B cell (primary cell): ENCODE results near the gene DNAH12. TPM values are rescaled to one million over a fixed set of nuclear protein-coding genes. Genes with fewer than 3 reads are reported as not detected.
A peak's percentile ranks its signal among the peaks of the same experiment; 100 is the strongest.

Experiments used
- ATAC-seq: fragments of 200-7000 bp; cut with Tn5 transposase; one replicate; pipeline ENCODE4 v1.10.0; 2021; ENCODE audit warnings: low read depth, mild to moderate bottlenecking, moderate number of reproducible peaks, moderate library complexity
- CTCF ChIA-PET: fragments of 350-600 bp; sonication (Branson Sonifier 250); formaldehyde crosslinking; loops from one replicate; lab custom pipeline; 2021; ENCODE audit warnings: antibody characterized with exemption, inconsistent platforms; lab: Charles Lee
- POLR2A ChIA-PET: fragments of 350-600 bp; sonication (Branson Sonifier 250); formaldehyde crosslinking; loops from one replicate; lab custom pipeline; 2021; ENCODE audit warnings: antibody characterized with exemption; lab: Charles Lee
- DNase-seq: peaks from one replicate; pipeline ENCODE4 v3.0.0; 2013
- H2AFZ ChIP-seq: 2 replicates; pipeline ENCODE4 v1.6.1; 2012; ENCODE audit warnings: mild to moderate bottlenecking, low read depth, low read length; ENCODE audit not compliant: insufficient read depth, poor library complexity, severe bottlenecking
- H3K27ac ChIP-seq, 2 donors: 1 replicate in 1 of 2; 2 replicates in 1 of 2; pipeline ENCODE4 v1.5.1; 2012 to 2013; ENCODE audit warnings: low read length in 2 of 2, mild to moderate bottlenecking in 2 of 2, moderate library complexity in 1 of 2
- H3K27me3 ChIP-seq, 4 experiments: fragments of 200-600 bp in 1 of 4; sonication (generic) in 1 of 4; replicated peaks in 1 of 4; 1 replicate in 2 of 4; 2 replicates in 2 of 4; pipeline versions ENCODE4 v1.6.1 to v1.7.0; 2013 to 2016; ENCODE audit warnings: low read length in 3 of 4, mild to moderate bottlenecking in 2 of 4, mixed read lengths in 1 of 4, moderate library complexity in 1 of 4; ENCODE audit not compliant: insufficient read depth in 4 of 4, control insufficient read depth in 3 of 4; ENCODE audit errors: control extremely low read depth in 1 of 4
- H3K36me3 ChIP-seq, 2 experiments: replicated peaks in 1 of 2; 1 replicate in 1 of 2; 2 replicates in 1 of 2; pipeline versions ENCODE4 v1.6.1 to v1.7.1; 2013; ENCODE audit warnings: low read length in 1 of 2; ENCODE audit not compliant: insufficient read depth in 2 of 2, control insufficient read depth in 1 of 2; ENCODE audit errors: control extremely low read depth in 1 of 2, extremely low read depth in 1 of 2
- H3K4me1 ChIP-seq, 2 donors: fragments of 200-600 bp in 1 of 2; sonication (generic) in 1 of 2; 1 replicate in 1 of 2; 2 replicates in 1 of 2; pipeline versions ENCODE4 v1.5.1 to v1.6.1; 2013 to 2017; ENCODE audit warnings: low read length in 2 of 2; ENCODE audit not compliant: control insufficient read depth in 2 of 2, insufficient read depth in 2 of 2
- H3K4me2 ChIP-seq: replicated peaks from 2 replicates; pipeline ENCODE3; 2012; ENCODE audit warnings: mild to moderate bottlenecking, low read depth, low read length; ENCODE audit not compliant: poor library complexity, severe bottlenecking
- H3K4me3 ChIP-seq, 5 experiments: fragments of 200-600 bp in 1 of 5; sonication (generic) in 1 of 5; 1 replicate in 3 of 5; 2 replicates in 2 of 5; pipeline versions ENCODE4 v1.5.1 to v1.7.0; 2011 to 2016; ENCODE audit warnings: low read length in 4 of 5, mild to moderate bottlenecking in 4 of 5, low read depth in 2 of 5, control low read depth in 1 of 5, moderate library complexity in 1 of 5; ENCODE audit not compliant: insufficient read depth in 1 of 5; ENCODE audit errors: control extremely low read depth in 1 of 5, extremely low read depth in 1 of 5
- H3K79me2 ChIP-seq: fragments of 200-600 bp; sonication (generic); one replicate; pipeline ENCODE4 v1.6.0; 2016; ENCODE audit warnings: low read length; ENCODE audit not compliant: control insufficient read depth, insufficient read depth
- H3K9ac ChIP-seq: fragments of 200-600 bp; sonication (generic); 2 replicates; pipeline ENCODE4 v1.6.1; 2017; ENCODE audit warnings: mild to moderate bottlenecking, low read length, moderate library complexity
- H3K9me3 ChIP-seq, 3 donors: one replicate each; pipeline versions ENCODE4 v1.6.1 to v1.7.1; 2013; ENCODE audit warnings: low read length in 2 of 3; ENCODE audit not compliant: control insufficient read depth in 2 of 3, insufficient read depth in 1 of 3; ENCODE audit errors: control extremely low read depth in 1 of 3
- H4K20me1 ChIP-seq: 2 replicates; pipeline ENCODE4 v1.6.0; 2012; ENCODE audit warnings: mild to moderate bottlenecking, low read length; ENCODE audit not compliant: insufficient read depth, control insufficient read depth, poor library complexity, severe bottlenecking
- H3K27ac Mint-ChIP-seq: one replicate; pipeline ENCODE4 v1.8.0; 2021; ENCODE audit warnings: mixed read lengths
- H3K27me3 Mint-ChIP-seq: one replicate; pipeline ENCODE4 v1.8.0; 2021; ENCODE audit warnings: mixed read lengths
- H3K4me1 Mint-ChIP-seq: one replicate; pipeline ENCODE4 v1.8.0; 2021; ENCODE audit warnings: mixed read lengths
- H3K4me3 Mint-ChIP-seq: one replicate; pipeline ENCODE4 v1.8.0; 2021; ENCODE audit warnings: mixed read lengths
- H3K9me3 Mint-ChIP-seq: one replicate; pipeline ENCODE4 v1.8.0; 2022; ENCODE audit warnings: mixed read lengths; ENCODE audit not compliant: insufficient read depth
- CTCF ChIP-seq: fragments of 200-600 bp; IDR thresholded peaks from one replicate; pipeline ENCODE4 v1.8.0; 2022; ENCODE audit warnings: antibody characterized with exemption, mild to moderate bottlenecking
- EZH2 ChIP-seq: IDR thresholded peaks from 2 replicates; pipeline ENCODE4 v1.6.1; 2012; ENCODE audit warnings: borderline replicate concordance, low read depth, mild to moderate bottlenecking, moderate library complexity, low read length; ENCODE audit not compliant: insufficient read depth, poor library complexity, severe bottlenecking
- WGBS: methylation state at CpG from one replicate; pipeline ENCODE4 v1.1.5; 2013; ENCODE audit warnings: missing lambda C conversion rate; ENCODE audit not compliant: insufficient coverage; 5-methylcytosine and 5-hydroxymethylcytosine counted together
- intact Hi-C: fragments of 100-400 bp; cut with micrococcal nuclease; formaldehyde crosslinking; loops from one replicate; pipeline ENCODE4 v1.10.0; 2022
- polyA plus RNA-seq: library from polyadenylated mRNA; depleted of rRNA; stranded (reverse); fragments of >200 nt; gene quantifications from 2 replicates; pipeline ENCODE4 v1.2.3, GENCODE V29; 2012
- total RNA-seq, 2 donors: library from RNA; stranded (reverse); fragments of 120-200 nt in 1 of 2; gene quantifications; 1 replicate in 1 of 2; 2 replicates in 1 of 2; pipeline versions ENCODE4 v1.2.3 to v1.2.4, GENCODE V29; 2013 to 2022

Gene DNAH12
- total and polyA plus RNA-seq, 2 donors (not counting 1 experiment from before 2014, with no cell fraction given), result 0.09 to 0.17 TPM

- H3K9me3 ChIP-seq, result peaks cover 0 to 4% (median 0%) of the 10 kb centered on the region in 3 donors
- ChIA-PET POLR2A (no interaction called here), CTCF (interaction anchor here (2.3 kb wide), 1 partner anchor 459 kb away, joined by 7 read pairs; no protein-coding TSS in a partner anchor)
- Mint-ChIP-seq H3K4me1 (peaks cover 19% of the 10 kb centered on the region), H3K27me3 (peaks cover 1% of the 10 kb centered on the region), H3K27ac (no peak overlapping the region), H3K4me3 (no peak overlapping the region), H3K9me3 (no peaks in the 10 kb centered on the region)
- H3K27me3 ChIP-seq, result no peaks in the 10 kb centered on the region
- H4K20me1 ChIP-seq, result no peaks in the 10 kb centered on the region
- H3K4me3 ChIP-seq, result no peak overlapping the region
- H3K27ac ChIP-seq, result peak overlapping the region in 1 of 2 donors; percentile 37
- H3K9ac ChIP-seq, result peak overlapping the region; percentile 29
- peak; percentile 24 for DNase-seq
- WGBS, result no CpG with 5 or more reads among the region's 3 CpGs
- peaks cover 12% of the 10 kb centered on the region in 2 donors for H3K4me1 ChIP-seq
- no peaks in the 10 kb centered on the region for H3K36me3 ChIP-seq
- H3K79me2 ChIP-seq, result no peaks in the 10 kb centered on the region
- ATAC-seq, result no peak
- intact Hi-C loops, result no loop called here
- TF ChIP-seq EZH2, result no peak
- no peak for TF ChIP-seq CTCF
- H3K4me2 ChIP-seq, result peak overlapping the region; percentile 58
- peak overlapping the region; percentile 82 for H2AFZ ChIP-seq
Observed at GRCh38 chr3:57393977-57394376, 150.2 kb downstream of the DNAH12 start.

DNA sequence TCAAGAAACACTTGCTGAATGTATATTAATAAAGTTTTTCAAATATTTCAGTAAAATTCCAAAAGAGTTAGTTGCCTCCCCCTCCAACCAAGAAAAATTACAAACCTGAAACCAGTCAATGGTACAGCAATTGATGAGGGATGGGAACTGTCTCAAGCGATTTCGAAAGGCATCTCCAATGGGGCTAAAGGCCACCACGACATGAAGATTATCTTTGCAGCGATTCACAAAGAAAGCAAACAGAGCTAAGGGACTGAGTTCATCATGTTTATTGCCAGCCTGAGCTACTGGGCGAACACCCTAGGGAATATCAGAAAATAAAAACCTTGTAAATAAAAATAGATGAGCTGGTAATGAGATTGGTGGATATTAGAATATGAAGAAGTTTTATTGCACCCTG, 152.4 kb downstream of the DNAH12 start:
- Histone ChIP-seq H3K79me2 (no peaks in the 10 kb centered on the region), H2AFZ (no peak overlapping the region), H3K9ac (no peak overlapping the region), H3K4me3 (no peak overlapping the region), H3K4me2 (no peak overlapping the region), H3K36me3 (no peaks in the 10 kb centered on the region), H4K20me1 (no peaks in the 10 kb centered on the region), H3K9me3 (no peaks in the 10 kb centered on the region), H3K4me1 (peaks cover 6% of the 10 kb centered on the region in 2 donors), H3K27ac (no peak overlapping the region), H3K27me3 (no peaks in the 10 kb centered on the region)
- ChIA-PET POLR2A (no interaction called here), CTCF (no interaction called here)
- H3K27ac Mint-ChIP-seq, result no peak overlapping the region
- H3K4me3 Mint-ChIP-seq, result no peak overlapping the region
- intact Hi-C loops, result no loop called here
- no peak for ATAC-seq
- 95% methylated on average over 4 of the region's 5 CpGs for WGBS
- H3K27me3 Mint-ChIP-seq, result no peaks in the 10 kb centered on the region
- TF ChIP-seq EZH2 (no peak), CTCF (no peak)
- DNase-seq, result no peak
- no peaks in the 10 kb centered on the region for H3K9me3 Mint-ChIP-seq
- peaks cover 8% of the 10 kb centered on the region for H3K4me1 Mint-ChIP-seq
